MM.1S (cell line): Measurements from ENCODE around the gene ANKAR.

Source experiments
- DNase-seq: peaks from one replicate; pipeline ENCODE4 v3.0.0-alpha.2; 2015
- H2AFZ ChIP-seq: fragments of 300-600 bp; sonication (generic); 2 replicates; pipeline ENCODE4 v1.6.0; 2016; ENCODE audit warnings: antibody characterized with exemption, low read length
- H3F3A ChIP-seq: fragments of 300-600 bp; sonication (generic); 2 replicates; pipeline ENCODE4 v1.6.1; 2016; ENCODE audit warnings: mild to moderate bottlenecking, antibody characterized with exemption, low read length, moderate library complexity, mixed read lengths; ENCODE audit not compliant: insufficient read depth
- H3K27ac ChIP-seq: fragments of 300-600 bp; sonication (generic); 2 replicates; pipeline ENCODE4 v1.5.1; 2016; ENCODE audit warnings: mild to moderate bottlenecking, low read length
- H3K27me3 ChIP-seq: fragments of 300-600 bp; sonication (generic); replicated peaks from 2 replicates; pipeline ENCODE4 v1.6.0; 2016; ENCODE audit warnings: low read length; ENCODE audit not compliant: insufficient read depth
- H3K36me3 ChIP-seq: fragments of 300-600 bp; sonication (generic); replicated peaks from 2 replicates; pipeline ENCODE4 v1.6.1; 2016; ENCODE audit warnings: mild to moderate bottlenecking, low read length, mixed read lengths; ENCODE audit not compliant: insufficient read depth
- H3K4me1 ChIP-seq: fragments of 300-600 bp; sonication (generic); 2 replicates; pipeline ENCODE4 v1.6.1; 2016; ENCODE audit warnings: low read length, mixed read lengths
- H3K4me2 ChIP-seq: fragments of 300-600 bp; sonication (generic); 2 replicates; pipeline ENCODE4 v1.6.0; 2016; ENCODE audit warnings: low read depth, low read length
- H3K4me3 ChIP-seq: fragments of 300-600 bp; sonication (generic); 2 replicates; pipeline ENCODE4 v1.5.1; 2016; ENCODE audit warnings: low read length, mixed read lengths
- H3K79me2 ChIP-seq: fragments of 300-600 bp; sonication (generic); 2 replicates; pipeline ENCODE4 v1.6.1; 2016; ENCODE audit warnings: mixed run types, low read length, mixed read lengths
- H3K9ac ChIP-seq: fragments of 300-600 bp; sonication (generic); 2 replicates; pipeline ENCODE4 v1.6.1; 2016; ENCODE audit warnings: low read length, mixed read lengths
- H3K9me2 ChIP-seq: fragments of 300-600 bp; sonication (generic); replicated peaks from 2 replicates; pipeline ENCODE4 v1.6.1; 2016; ENCODE audit warnings: mild to moderate bottlenecking, low read length, mixed read lengths; ENCODE audit not compliant: insufficient read depth
- H3K9me3 ChIP-seq: fragments of 300-600 bp; sonication (generic); replicated peaks from 2 replicates; pipeline ENCODE4 v1.6.1; 2016; ENCODE audit warnings: mild to moderate bottlenecking, low read length, mixed read lengths; ENCODE audit not compliant: insufficient read depth
- H4K20me1 ChIP-seq: fragments of 300-600 bp; sonication (generic); 2 replicates; pipeline ENCODE4 v1.6.1; 2016; ENCODE audit warnings: mild to moderate bottlenecking, low read length, moderate library complexity, mixed read lengths; ENCODE audit not compliant: insufficient read depth
- EZH2 ChIP-seq: fragments of 300-600 bp; sonication (generic); optimal IDR thresholded peaks from 2 replicates; pipeline ENCODE3; 2017; ENCODE audit warnings: low read depth, mild to moderate bottlenecking, antibody characterized with exemption, low read length, mixed read lengths
- EZH2phosphoT487 ChIP-seq: fragments of 300-600 bp; sonication (generic); IDR thresholded peaks from 2 replicates; pipeline ENCODE4 v1.6.1; 2018; ENCODE audit warnings: antibody characterized with exemption, low read length
- TF ChIP-seq, protein P1 (sequence below): fragments of 300-600 bp; sonication (generic); IDR thresholded peaks from 2 replicates; pipeline ENCODE4 v1.5.1; 2016; ENCODE audit warnings: antibody characterized with exemption, low read length, mixed read lengths

The ANKAR gene

DNA sequence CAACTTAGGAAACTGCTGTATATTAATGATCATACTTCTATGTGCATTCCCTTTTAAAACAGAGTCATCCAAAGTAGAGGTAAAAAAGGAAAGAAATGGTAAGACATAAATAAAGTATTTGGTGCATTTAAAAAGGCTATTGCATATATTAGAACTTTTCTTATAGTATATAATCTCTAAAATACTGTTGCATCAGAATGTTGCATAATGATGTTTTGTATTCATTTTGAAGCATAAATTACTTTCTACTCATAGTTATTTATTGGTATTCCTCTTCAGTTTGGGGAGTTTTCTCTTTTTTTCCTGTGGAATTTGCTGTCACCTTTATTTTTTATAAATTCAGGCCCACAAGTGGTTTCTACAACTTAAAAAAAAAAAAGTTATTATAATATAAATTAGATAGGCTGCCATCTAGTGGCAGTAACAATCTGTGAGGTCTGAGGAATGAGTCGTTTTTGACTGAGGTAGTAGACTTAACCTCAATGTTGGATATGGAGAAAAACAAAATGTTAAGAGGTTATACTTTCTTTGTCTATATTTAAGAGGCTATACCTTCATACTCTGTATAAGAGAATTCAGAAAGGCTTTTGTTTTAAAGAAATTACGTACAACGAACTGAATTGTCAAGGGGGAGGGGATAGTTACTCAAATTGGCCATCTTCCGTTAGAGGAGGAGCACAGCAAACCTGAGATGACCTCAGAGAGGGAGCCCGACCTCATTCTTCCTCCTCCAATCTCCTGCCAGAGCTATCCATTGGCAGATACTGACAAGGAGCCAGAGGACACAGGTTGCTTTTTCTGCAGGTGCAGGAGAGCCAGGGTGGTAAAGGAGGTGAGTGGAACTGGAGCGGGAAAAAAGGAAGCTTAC, 23.8 kb downstream of the ANKAR start:
- no peak overlapping the region for H3K27ac ChIP-seq
- H3K36me3 ChIP-seq = no peaks in the 10 kb centered on the region
- H3K4me1 ChIP-seq = peaks cover 6% of the 10 kb centered on the region; the same call in 1 of the 2 replicates
- H3K9ac ChIP-seq = no peak overlapping the region
- no peak overlapping the region for H3K4me2 ChIP-seq
- no peaks in the 10 kb centered on the region for H4K20me1 ChIP-seq
- no peaks in the 10 kb centered on the region for H3K9me3 ChIP-seq
- H2AFZ ChIP-seq = no peak overlapping the region
- no peaks in the 10 kb centered on the region for H3K79me2 ChIP-seq
- no peaks in the 10 kb centered on the region for H3F3A ChIP-seq
- no peaks in the 10 kb centered on the region for H3K9me2 ChIP-seq
- no peak overlapping the region for H3K4me3 ChIP-seq
- TF ChIP-seq, protein P1, sequence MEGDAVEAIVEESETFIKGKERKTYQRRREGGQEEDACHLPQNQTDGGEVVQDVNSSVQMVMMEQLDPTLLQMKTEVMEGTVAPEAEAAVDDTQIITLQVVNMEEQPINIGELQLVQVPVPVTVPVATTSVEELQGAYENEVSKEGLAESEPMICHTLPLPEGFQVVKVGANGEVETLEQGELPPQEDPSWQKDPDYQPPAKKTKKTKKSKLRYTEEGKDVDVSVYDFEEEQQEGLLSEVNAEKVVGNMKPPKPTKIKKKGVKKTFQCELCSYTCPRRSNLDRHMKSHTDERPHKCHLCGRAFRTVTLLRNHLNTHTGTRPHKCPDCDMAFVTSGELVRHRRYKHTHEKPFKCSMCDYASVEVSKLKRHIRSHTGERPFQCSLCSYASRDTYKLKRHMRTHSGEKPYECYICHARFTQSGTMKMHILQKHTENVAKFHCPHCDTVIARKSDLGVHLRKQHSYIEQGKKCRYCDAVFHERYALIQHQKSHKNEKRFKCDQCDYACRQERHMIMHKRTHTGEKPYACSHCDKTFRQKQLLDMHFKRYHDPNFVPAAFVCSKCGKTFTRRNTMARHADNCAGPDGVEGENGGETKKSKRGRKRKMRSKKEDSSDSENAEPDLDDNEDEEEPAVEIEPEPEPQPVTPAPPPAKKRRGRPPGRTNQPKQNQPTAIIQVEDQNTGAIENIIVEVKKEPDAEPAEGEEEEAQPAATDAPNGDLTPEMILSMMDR = peak; percentile 32
- TF ChIP-seq EZH2phosphoT487 = no peak
- no peaks in the 10 kb centered on the region for H3K27me3 ChIP-seq
- DNase-seq = peak; percentile 51

- Histone ChIP-seq H4K20me1 (no peaks in the 10 kb centered on the region), H3K9ac (no peak overlapping the region), H3K9me3 (no peaks in the 10 kb centered on the region), H3K79me2 (no peaks in the 10 kb centered on the region), H3K9me2 (no peaks in the 10 kb centered on the region), H3K4me3 (no peak overlapping the region), H3F3A (no peaks in the 10 kb centered on the region), H3K27ac (no peak overlapping the region), H3K4me1 (peaks cover 6% of the 10 kb centered on the region; the same call in 1 of the 2 replicates), H3K4me2 (no peak overlapping the region), H3K36me3 (no peaks in the 10 kb centered on the region), H3K27me3 (no peaks in the 10 kb centered on the region), H2AFZ (no peak overlapping the region)
- no peak for DNase-seq
- TF ChIP-seq, protein P1 = no peak
- no peak for TF ChIP-seq EZH2phosphoT487
- TF ChIP-seq EZH2 = no peak
Measured at GRCh38 chr2:189700681-189701080, 26.2 kb downstream of the ANKAR start.

DNA sequence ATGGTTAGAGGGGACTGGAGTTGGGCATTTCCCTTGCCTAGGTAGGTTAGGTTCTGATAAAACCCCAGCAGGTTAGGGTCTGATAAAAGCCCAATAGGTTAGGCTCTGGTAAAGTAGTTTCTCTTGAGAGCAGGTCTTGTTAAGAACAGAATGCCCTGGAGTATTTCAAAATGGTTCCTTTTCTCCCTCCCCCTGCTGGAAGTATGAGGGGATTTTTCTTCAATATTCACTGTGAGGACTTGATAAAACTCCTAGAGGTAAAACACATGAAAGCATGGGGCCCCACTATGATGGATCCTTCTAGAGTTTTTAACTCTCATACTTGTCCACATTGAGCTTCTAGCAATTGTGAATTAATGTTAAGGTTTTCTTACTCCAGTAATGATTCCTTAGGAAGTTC, 27.6 kb downstream of the ANKAR start:
- H3K27me3 ChIP-seq = no peaks in the 10 kb centered on the region
- no peaks in the 10 kb centered on the region for H4K20me1 ChIP-seq
- H3K9me2 ChIP-seq = no peaks in the 10 kb centered on the region
- no peaks in the 10 kb centered on the region for H3F3A ChIP-seq
- no peak for DNase-seq
- H3K36me3 ChIP-seq = no peaks in the 10 kb centered on the region
- H3K79me2 ChIP-seq = no peaks in the 10 kb centered on the region
- H2AFZ ChIP-seq = no peak overlapping the region
- no peak overlapping the region for H3K9ac ChIP-seq
- peaks cover 6% of the 10 kb centered on the region; the same call in 1 of the 2 replicates for H3K4me1 ChIP-seq
- H3K9me3 ChIP-seq = no peaks in the 10 kb centered on the region
- no peak overlapping the region for H3K27ac ChIP-seq
- TF ChIP-seq, protein P1 = peak; percentile 23
- TF ChIP-seq EZH2phosphoT487 = no peak
- no peak overlapping the region for H3K4me3 ChIP-seq
- no peak overlapping the region for H3K4me2 ChIP-seq
